Uterus (tissue), 4 donors: ENCODE data around the gene COL13A1. TPM values are rescaled to one million over a fixed set of nuclear protein-coding genes. Genes with fewer than 3 reads are reported as not detected.

Experiments
- DNase-seq, 2 donors: peaks; one replicate each; pipeline ENCODE4 v3.0.0-alpha.2; 2019 to 2020
- H3K27ac ChIP-seq, 2 donors: fragments of 200-600 bp; sonication (generic); 1 replicate in 1 of 2; 2 replicates in 1 of 2; pipeline ENCODE4 v1.5.1; 2016 to 2018
- H3K27me3 ChIP-seq, 2 donors: fragments of 200-600 bp; sonication (generic); one replicate each; pipeline ENCODE4 v1.5.1; 2018 to 2019; ENCODE audit warnings: control low read depth in 1 of 2
- H3K36me3 ChIP-seq, 2 donors: fragments of 200-600 bp; sonication (generic); one replicate each; pipeline ENCODE4 v1.5.1; 2019; ENCODE audit warnings: control low read depth in 1 of 2
- H3K4me1 ChIP-seq, 2 donors: fragments of 200-600 bp; sonication (generic); one replicate each; pipeline ENCODE4 v1.5.1; 2018 to 2019; ENCODE audit warnings: control low read depth in 1 of 2
- H3K4me3 ChIP-seq, 2 donors: fragments of 200-600 bp; sonication (generic); 1 replicate in 1 of 2; 2 replicates in 1 of 2; pipeline ENCODE4 v1.5.1; 2018 to 2019; ENCODE audit warnings: mild to moderate bottlenecking in 1 of 2
- H3K9me3 ChIP-seq, 2 donors: fragments of 200-600 bp; sonication (generic); one replicate each; pipeline ENCODE4 v1.5.1; 2019; ENCODE audit warnings: control low read depth in 1 of 2
- POLR2A ChIP-seq, 2 donors: fragments of 450-650 bp; IDR thresholded peaks; one replicate each; pipeline ENCODE4 v1.6.1; 2016; ENCODE audit warnings: antibody characterized with exemption in 2 of 2, mild to moderate bottlenecking in 1 of 2, moderate library complexity in 1 of 2
- intact Hi-C: fragments of 100-400 bp; cut with DNase I; formaldehyde crosslinking; loops from one replicate; pipeline ENCODE4 v1.15.1; 2023; ENCODE audit warnings: low total_unique reads
- total RNA-seq, 4 donors: library from RNA; depleted of rRNA in 3 of 4; stranded (reverse); fragments of >200 nt in 3 of 4; gene quantifications; one replicate each; pipeline versions ENCODE4 v1.1.0 to v1.2.4, GENCODE V29; 2014 to 2023
- TF ChIP-seq, protein P1 (sequence below), 4 experiments: fragments of 200-600 bp in 2 of 4; fragments of 450-650 bp in 2 of 4; sonication (generic) in 2 of 4; IDR thresholded peaks; one replicate each; pipeline ENCODE4 v1.5.1; 2016 to 2019; ENCODE audit warnings: antibody characterized with exemption in 4 of 4, mild to moderate bottlenecking in 2 of 4, moderate library complexity in 1 of 4
- donor health status: DM: yes; HTN: yes; CAD: no.

Gene COL13A1
- total RNA-seq, 4 donors from 2014 or later, result 2.1 to 13.9 (median 3.6) TPM; not detected in 1

DNA sequence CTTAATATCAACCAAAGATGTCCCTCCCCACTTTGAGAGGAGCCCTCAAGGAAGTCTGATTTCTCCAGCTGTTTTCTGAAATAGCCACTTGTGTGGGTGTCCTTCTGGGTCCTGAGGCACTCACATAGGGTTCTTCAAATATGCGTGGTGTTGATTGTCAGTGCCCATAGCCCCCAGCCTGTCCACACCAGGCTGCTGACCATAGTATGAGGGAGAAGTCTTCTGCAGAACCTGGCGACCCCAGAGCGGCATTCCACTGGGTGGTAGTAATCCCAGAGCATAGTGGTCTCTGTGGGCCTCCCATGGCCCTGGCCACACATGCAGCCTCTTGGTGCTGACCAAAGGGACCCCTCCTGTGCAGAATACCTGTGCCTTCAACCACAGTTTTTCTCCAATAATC lies 168.3 kb downstream of the COL13A1 start:
- no peaks in the 10 kb centered on the region for H3K36me3 ChIP-seq
- TF ChIP-seq POLR2A (IDR thresholded peaks at IDR 0.05), result no peak
- TF ChIP-seq, protein P1, sequence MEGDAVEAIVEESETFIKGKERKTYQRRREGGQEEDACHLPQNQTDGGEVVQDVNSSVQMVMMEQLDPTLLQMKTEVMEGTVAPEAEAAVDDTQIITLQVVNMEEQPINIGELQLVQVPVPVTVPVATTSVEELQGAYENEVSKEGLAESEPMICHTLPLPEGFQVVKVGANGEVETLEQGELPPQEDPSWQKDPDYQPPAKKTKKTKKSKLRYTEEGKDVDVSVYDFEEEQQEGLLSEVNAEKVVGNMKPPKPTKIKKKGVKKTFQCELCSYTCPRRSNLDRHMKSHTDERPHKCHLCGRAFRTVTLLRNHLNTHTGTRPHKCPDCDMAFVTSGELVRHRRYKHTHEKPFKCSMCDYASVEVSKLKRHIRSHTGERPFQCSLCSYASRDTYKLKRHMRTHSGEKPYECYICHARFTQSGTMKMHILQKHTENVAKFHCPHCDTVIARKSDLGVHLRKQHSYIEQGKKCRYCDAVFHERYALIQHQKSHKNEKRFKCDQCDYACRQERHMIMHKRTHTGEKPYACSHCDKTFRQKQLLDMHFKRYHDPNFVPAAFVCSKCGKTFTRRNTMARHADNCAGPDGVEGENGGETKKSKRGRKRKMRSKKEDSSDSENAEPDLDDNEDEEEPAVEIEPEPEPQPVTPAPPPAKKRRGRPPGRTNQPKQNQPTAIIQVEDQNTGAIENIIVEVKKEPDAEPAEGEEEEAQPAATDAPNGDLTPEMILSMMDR (IDR thresholded peaks at IDR 0.05), result no peak
- H3K27ac ChIP-seq, result no peak overlapping the region
- no peak for DNase-seq
- H3K27me3 ChIP-seq, result no peaks in the 10 kb centered on the region
- H3K9me3 ChIP-seq, result no peaks in the 10 kb centered on the region
- no peak overlapping the region for H3K4me3 ChIP-seq
- no peaks in the 10 kb centered on the region for H3K4me1 ChIP-seq
- intact Hi-C loops, result no loop called here

DNA sequence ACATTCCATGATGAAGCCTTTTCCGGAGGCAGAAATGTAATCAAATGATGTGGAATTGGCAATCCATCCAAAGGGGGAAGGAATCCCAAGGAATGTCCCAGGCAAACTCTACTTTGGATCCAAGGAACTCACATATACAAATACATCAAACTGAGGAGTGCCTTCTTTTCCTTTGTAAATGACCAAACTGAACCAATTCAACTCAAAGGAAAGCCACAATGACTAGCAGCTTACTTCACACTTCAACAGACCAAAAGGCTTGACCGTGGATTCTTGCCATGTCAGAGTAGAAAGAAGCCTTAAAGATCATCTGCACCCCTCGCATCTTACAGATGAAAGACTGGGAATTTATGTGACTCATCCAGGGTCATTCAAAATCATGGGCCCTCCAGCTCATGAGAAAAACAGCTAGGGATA lies 171.3 kb downstream of the COL13A1 start:
- H3K27me3 ChIP-seq, result no peaks in the 10 kb centered on the region
- H3K27ac ChIP-seq, result no peak overlapping the region
- DNase-seq, result no peak
- H3K4me3 ChIP-seq, result no peak overlapping the region
- intact Hi-C loops, result no loop called here
- H3K36me3 ChIP-seq, result no peaks in the 10 kb centered on the region
- H3K9me3 ChIP-seq, result no peaks in the 10 kb centered on the region
- TF ChIP-seq POLR2A (IDR thresholded peaks at IDR 0.05), result no peak
- TF ChIP-seq, protein P1 (IDR thresholded peaks at IDR 0.05), result no peak
- no peaks in the 10 kb centered on the region for H3K4me1 ChIP-seq

DNA sequence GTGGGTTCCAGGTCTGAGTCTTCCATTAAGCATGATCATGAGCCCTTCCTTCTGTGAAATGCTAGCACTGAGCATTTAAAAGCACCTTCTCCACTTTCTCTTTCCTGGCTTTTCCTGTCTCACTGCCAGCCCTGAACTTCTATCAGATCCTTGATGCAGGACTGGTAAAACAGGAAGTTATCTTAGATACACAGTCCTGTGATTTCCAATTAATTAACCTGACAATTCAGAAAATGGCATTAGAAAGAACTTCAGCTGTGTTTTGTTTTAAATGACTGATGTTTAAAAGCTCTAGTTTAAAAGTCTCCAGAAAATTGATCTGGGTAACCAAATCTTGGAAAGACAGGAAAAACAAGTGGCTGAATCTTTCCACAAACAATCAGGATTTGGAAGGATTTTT lies 172.0 kb downstream of the COL13A1 start:
- TF ChIP-seq POLR2A (IDR thresholded peaks at IDR 0.05), result no peak
- TF ChIP-seq, protein P1 (IDR thresholded peaks at IDR 0.05), result no peak
- intact Hi-C loops, result no loop called here

DNA sequence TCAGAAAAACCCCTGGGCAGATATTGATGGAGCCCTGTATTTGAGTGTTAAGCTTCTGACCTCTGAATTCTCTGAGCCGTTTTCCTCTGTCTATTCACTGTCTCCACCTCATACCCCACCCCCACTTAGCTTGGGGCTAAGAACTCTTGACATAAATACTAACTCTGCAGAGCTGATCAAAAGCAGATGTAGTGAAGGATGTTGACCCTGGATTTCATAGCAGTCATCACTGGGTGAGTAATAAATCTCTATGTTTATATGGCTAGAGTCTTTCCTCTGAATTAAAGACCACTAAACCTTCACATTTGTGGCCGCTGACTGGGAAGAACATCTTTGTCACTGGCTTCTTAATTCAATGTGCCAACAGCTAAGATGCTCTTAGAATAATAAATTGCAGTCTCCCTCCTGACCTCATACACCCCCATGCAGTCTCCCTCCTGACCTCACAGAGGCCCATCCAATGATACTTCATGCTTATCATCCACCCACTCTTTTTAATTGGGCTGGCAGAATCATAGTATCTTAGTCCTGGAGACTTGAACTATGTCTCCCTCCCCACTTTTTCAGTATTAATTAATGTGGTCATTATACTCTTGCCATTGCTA lies 172.9 kb downstream of the COL13A1 start:
- no peak for TF ChIP-seq POLR2A (IDR thresholded peaks at IDR 0.05)
- TF ChIP-seq, protein P1 (IDR thresholded peaks at IDR 0.05), result no peak
- Histone ChIP-seq H3K4me3 (no peak overlapping the region), H3K4me1 (no peaks in the 10 kb centered on the region), H3K27me3 (no peaks in the 10 kb centered on the region), H3K36me3 (no peaks in the 10 kb centered on the region), H3K9me3 (no peaks in the 10 kb centered on the region), H3K27ac (no peak overlapping the region)
- DNase-seq, result no peak
- intact Hi-C loops, result no loop called here

More for the DNA sequence above, 172.0 kb downstream of the COL13A1 start:
- Histone ChIP-seq H3K27me3 (no peaks in the 10 kb centered on the region), H3K27ac (no peak overlapping the region), H3K36me3 (no peaks in the 10 kb centered on the region), H3K4me1 (no peaks in the 10 kb centered on the region), H3K9me3 (no peaks in the 10 kb centered on the region), H3K4me3 (no peak overlapping the region)
- DNase-seq, result no peak

DNA sequence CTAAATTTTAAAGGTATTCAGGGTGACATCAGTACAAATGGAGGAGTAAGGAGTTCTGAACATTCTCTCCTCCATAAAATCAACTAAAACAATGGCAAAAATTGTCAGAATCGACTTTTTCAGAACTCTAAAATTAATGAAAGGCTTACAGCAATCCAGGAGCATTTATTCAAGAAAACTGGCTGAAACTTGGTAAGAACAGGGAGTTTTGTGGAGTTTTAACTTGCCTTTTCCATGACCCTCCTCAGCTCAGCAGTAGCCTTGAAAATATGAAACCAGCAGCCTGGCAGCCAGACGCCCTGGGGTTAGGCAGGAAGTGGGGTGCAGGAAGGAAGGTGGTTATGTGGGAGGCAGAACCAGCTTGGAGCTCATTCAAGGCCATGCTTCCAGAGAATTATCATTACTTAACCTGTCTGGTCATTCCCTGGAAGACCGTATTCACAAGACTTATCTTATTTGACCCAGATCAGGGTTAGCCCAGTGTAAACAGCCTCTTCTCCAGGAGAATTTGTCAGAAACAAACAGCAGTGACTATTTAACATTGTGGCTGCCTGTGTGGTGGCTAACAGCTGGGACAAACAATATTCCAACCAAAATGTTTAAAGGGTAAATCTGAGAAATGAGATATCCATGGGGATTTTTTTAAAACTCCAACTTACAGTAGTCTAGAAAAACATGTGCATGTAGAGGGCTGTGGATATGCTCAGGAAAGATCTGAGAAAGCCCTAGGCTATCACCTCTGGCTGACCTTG lies 175.3 kb downstream of the COL13A1 start:
- no peaks in the 10 kb centered on the region for H3K9me3 ChIP-seq
- TF ChIP-seq POLR2A (IDR thresholded peaks at IDR 0.05), result no peak
- TF ChIP-seq, protein P1 (IDR thresholded peaks at IDR 0.05), result no peak
- intact Hi-C loops, result no loop called here
- no peaks in the 10 kb centered on the region for H3K36me3 ChIP-seq
- no peaks in the 10 kb centered on the region for H3K4me1 ChIP-seq
- H3K4me3 ChIP-seq, result no peak overlapping the region
- no peak for DNase-seq
- H3K27ac ChIP-seq, result no peak overlapping the region
- H3K27me3 ChIP-seq, result no peaks in the 10 kb centered on the region
